Stimulated activated CD4-positive, alpha-beta T cell treated with anti-CD3 and anti-CD28 coated beads, TNF-alpha, amount 100 ng/mL, for 48 hours (primary cell): Measurements from ENCODE around the gene PDGFA.

Experiments used
- DNase-seq, 3 donors: peaks; one replicate each; pipeline ENCODE4 v3.0.0-alpha.2; 2020; ENCODE audit warnings: low read depth in 3 of 3

PDGFA gene

DNA sequence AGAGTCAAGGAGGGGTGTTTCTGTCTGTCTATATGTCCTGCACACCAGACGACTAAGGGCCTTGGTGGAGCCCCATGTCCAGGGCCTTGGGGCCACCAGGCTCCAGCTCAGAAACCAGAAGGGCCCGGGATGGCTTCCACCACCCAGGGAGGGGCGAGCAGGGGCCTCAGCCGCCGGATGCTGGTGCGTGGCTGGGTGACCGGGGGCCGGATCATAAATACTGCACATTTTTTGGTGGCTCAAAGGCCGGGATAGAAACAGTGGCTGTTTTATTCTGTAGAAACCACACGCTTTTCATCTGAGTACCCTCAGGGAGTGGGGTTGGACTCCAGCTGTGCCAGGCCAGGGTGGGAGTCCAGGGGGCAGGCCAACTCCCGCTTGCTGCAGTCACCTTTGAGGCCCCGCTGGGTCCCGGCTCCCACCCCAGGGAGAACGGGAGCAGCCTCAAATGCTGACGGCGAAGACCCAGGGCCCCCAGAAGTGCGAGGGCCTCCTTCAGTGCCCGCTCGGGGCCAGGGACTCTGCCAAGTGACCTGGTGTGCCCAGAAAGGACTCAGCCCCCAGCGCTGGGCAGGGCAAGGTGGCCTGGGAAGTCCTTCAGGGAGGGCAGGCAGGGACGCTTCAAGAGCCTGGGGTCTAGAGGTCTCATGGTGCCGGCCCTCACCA lies 28.2 kb downstream of the PDGFA start:
- DNase-seq = no peak

DNA sequence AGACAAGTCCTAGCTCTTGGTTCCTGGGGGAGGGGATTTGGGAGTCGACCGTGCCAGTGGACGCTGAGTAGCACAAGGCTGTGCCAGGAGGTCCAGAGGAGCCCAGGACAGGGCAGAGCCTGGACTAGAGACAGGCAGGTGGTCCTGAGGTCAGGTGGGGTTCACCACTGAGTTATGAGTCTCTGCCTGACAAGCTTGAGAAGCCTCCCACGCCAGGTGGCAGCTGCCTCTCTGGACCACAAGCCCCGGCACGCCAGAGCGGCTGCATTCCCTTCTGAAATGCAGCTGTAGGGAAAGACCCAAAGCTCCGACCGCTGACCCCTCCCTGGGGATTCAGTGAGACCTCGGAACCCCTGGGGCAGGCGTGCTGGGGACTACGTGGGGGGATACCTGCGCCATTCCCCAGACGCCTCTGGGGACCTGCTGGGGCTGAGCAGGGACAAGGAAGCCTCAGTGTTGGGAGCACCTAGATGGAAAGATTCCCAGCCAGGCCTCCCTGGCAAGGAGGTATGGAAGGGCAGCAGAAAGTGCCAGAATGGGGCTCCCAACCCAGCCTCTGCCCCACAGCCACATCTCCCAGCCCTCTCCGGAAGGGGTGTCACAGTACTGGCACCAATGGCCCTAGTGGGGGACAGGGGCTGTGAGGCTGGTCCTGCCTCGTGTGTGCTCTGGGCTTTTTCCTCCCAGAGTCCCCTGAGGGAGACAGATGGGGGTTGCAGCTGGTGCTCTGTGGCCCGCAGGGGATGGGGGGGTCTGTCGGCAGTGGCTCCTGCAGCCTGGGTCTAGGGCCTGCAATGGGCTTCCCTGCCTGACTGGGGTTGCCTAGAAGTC lies 29.0 kb downstream of the PDGFA start:
- no peak for DNase-seq

GRCh38 chr7:489876-490275 lies 29.8 kb downstream of the PDGFA start:
- DNase-seq = no peak

DNA sequence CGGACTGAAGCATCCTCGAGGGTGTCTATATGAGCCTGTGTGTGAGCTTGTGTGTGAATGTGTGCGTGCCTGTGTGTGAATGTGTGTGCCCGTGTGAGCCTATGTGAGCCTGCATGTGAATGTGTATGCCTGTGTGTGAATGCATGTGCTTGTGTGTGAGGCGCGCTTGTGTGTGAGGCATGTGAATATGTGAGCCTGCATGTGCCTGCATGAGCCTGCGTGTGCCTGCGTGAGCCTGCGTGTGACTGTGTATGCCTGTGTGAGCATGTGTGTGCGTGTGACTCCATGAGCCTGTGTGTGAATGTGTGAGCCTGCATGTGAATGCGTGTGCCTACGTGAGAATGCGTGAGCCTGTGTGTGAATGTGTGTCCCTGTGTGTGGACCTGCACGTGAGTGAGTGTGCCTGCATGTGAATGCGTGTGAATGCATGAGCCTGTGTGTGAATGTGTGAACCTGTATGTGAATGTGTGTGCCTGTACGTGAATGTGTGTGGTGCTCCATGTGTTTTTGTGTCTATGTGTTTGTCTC lies 33.4 kb downstream of the PDGFA start:
- DNase-seq = no peak

DNA sequence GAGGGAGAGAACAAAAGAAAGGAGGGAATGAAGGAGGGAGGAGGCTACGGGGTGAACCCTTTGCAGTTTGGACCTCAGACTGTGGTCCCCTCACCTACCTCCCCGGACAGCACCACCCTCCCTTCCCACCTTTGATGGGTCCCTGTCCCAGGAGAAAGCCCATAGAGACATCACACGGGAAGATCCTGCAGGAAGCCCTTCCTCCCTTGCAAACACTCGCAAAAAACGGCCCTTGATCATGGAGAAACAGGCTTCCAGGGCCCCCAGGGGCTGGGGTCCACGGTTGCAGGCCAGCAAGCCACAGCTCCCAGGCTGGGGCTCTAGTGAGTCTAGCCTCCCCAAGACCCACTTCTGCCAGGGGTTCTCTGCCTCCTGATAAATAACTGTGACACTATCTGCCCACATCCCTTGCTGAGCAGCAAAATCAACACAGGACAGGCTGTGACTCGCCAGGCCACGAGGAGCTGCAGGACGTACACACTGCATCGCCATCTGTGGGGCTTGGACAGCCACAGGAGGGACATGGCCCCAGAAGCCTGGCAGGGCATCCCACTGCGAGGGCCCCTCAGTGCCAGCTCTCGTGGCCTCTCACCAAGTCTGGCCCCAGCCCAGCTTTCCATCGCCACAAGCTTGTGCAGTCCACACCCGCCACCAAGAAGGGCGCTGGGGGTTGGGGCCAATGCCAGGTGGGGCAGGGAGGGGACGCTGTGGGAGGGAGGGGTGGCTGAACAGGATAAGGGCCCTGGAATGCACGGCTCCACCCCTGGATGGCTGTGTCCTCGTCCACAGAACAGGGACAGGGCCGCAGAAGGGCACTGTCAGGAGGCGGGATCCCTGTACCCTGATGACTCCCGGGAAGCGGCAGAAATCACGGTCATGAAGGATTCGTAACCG lies 34.2 kb downstream of the PDGFA start:
- no peak for DNase-seq

DNA sequence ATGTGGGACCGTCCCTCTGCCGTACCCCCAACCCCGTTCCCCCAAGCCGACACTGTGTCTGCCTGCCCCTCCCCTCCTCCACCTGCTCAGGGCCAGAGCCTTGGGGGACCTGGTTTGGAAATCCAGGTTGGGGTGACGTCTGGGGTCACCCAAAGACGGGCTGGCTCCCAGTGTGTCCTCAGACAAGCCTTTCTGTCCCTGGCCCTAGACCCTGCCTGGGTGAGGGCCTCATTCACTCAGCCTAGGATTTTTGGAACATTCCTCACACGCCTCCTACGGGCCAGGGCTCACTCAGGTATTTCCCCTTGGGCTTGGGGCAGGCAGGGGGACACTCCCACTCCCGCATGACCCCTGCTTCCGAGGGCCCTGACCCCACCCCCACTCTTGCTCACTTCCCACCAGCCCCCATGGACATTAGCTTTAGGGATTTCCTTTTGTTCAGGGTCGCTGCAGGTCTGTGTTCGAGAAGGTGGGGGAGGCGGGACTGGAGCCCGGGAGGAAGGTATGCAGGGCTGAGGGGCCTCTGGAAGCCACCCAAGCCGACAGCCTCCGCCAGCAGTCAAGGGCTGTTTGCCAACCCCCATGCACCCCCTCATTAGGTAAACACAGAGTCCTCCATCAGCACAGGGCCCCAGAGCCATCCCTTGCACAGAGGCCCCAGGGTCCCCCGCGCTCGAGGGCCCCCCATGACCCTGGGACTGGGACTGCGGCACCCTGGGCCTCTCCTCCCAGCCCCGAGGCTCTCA lies 35.1 kb downstream of the PDGFA start:
- DNase-seq = no peak

- no peak for DNase-seq
Observed at GRCh38 chr7:483656-484355, 35.8 kb downstream of the PDGFA start.

GRCh38 chr7:482521-483083 lies 37.0 kb downstream of the PDGFA start:
- no peak for DNase-seq

DNA sequence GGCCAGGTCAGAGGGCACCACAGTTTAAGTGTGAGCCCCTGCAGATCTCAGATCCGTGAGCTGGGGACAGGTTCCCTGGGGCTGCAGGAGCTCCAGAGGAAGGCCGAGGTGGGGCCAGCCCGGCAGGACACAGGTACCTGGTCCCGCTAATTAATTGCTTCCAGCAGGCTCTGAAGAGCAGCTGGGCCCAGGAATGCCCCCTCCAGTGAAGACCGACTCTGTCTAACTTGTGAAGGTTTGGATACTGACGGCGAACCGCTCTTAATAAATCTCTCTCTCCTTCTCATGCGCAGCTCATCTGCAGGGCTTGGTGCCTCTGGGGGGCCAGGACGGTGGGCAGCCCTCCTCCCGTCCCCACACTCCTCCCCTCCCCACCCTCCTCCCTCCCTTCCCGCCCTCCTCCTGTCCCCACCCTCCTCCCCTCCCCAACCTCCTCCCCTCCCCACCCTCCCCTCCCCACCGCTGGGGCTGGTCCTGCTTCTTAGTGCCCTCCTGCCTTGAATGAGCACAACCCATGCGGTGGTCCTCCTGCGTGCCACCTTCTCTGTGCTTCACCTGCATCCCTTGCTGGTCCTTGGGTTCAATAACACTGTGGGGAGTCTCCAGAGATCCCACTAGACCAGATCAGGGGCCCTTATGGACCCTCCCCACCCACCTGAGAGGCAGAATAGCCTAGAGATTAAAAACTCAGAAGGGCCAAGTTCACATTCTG lies 38.3 kb downstream of the PDGFA start:
- no peak for DNase-seq

DNA sequence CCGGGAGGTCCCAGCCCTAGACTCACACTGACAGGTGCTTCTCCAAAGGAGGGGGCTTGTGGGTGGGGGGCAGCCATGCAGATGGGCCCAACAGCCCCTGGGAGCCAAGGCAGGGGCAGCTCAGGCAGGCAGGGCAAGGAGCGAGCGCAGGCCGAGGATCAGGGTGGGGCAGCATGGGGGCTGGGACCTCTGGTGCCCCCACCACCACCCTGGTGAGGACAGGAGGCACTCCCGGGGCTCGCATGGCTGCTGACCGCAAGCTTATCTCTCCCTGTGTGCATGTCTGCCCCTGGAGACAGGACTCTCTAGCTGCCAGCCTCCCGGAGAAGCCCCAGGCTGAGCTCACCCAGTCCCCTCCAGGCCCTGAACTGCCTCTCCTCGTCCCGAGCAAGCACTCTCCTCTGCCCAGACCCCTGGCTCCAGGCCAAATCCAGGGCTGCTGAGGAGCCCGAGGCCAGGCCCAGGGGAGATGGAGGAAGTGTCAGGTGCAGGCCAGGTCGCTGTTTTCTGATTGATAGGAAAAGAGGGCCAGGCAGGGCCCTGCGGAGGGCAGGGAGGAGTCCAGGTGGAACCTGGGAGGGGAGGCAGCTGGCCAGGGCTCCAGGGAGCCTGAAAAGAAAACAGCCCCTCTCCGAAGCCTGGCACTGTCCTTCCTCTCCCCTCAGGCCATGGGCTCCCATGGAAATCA lies 39.0 kb downstream of the PDGFA start:
- no peak for DNase-seq

GRCh38 chr7:479948-480499 lies 39.6 kb downstream of the PDGFA start:
- no peak for DNase-seq

DNA sequence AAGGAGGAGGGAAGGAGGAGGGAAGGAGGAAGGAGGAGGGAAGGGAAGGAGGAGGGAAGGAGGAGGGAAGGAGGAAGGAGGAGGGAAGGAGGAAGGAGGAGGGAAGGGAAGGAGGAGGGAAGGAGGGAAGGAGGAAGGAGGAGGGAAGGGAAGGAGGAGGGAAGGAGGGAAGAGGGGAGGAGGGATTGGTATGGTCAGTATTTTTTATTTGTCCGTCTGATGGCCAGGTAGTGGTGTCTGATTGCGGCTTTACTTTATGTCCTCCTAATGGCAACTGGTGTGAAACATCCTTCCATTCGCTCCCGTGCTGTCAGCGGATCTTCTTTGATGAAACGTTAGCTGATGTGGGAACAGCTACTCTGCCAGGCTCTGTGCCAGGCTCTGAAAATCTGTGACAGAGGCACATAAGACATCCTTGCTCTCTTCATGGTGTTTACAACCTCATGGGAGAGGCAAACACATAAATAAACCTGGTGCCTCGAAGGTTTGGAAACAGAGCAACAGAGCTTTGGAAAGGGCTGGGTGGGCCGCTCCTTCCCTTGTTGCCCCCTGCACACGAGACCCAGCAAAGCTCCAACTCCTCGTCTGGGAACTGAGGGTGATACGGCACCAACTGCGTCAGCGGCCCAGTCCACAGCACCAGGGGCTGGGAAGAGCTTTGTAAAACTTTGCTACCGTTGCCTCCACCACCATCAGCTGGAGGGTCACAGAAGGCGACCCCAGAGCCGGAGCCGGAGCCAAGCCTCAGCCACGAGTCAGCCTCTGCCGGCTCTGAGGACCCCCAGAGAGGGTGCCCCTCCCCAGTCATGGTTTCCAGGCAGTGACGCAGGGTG lies 40.3 kb downstream of the PDGFA start:
- no peak for DNase-seq

DNA sequence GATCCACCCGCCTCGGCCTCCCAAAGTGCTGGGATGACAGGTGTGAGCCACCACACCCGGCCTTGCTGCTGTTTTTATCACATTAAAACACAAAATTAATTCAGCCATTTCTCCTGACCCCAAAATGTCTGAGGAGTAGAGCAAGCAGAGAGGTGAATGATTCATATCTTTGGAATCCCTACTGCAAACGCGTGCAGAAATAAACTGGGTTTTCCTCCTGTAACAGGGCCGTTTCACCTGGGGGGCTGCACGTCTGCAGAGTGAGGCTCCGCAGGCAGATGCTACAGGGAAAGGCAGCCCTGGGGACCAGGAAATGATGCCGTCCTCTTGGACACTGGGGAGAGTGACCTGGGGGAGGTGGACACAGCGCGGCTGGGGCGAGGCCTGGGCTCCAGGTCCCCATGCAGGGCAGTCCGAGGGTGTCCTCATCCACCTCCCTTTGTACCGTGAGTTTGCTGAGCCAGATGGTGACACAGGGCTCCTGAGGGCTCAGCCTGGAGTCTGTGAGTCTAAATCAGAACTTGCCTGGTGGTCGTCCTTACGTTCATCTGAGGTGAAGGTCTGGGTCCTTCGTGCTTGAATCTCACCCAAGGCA lies 41.9 kb downstream of the PDGFA start:
- DNase-seq = no peak

- no peak for DNase-seq
Observed at GRCh38 chr7:476736-477360, 42.8 kb downstream of the PDGFA start.

GRCh38 chr7:475951-476441 lies 43.6 kb downstream of the PDGFA start:
- no peak for DNase-seq

GRCh38 chr7:475425-475728 lies 44.3 kb downstream of the PDGFA start:
- DNase-seq = no peak
